HCT116 (cell line): ENCODE measurements around the gene LRRN3.

Experiments used
- ATF3 ChIP-seq: IDR thresholded peaks from 2 replicates; pipeline ENCODE4 v1.6.1; 2012
- CBX3 ChIP-seq: IDR thresholded peaks from 2 replicates; pipeline ENCODE4 v1.6.1; 2012; ENCODE audit warnings: low read depth
- CTCF ChIP-seq, 3 experiments: fragments of 200-600 bp in 1 of 3; sonication (generic) in 1 of 3; IDR thresholded peaks in 2 of 3; conservative IDR thresholded peaks in 1 of 3; 2 replicates each; pipeline ENCODE4 v1.5.1; 2012 to 2017; ENCODE audit warnings: low read depth in 2 of 3, low read length in 2 of 3, antibody characterized with exemption in 1 of 3, borderline replicate concordance in 1 of 3, control low read depth in 1 of 3, mild to moderate bottlenecking in 1 of 3, mixed read lengths in 1 of 3, mixed run types in 1 of 3, moderate library complexity in 1 of 3; ENCODE audit not compliant: insufficient read depth in 1 of 3
- EZH2 ChIP-seq: fragments of 200-600 bp; sonication (generic); IDR thresholded peaks from 2 replicates; pipeline ENCODE4 v1.6.1; 2017; ENCODE audit warnings: antibody characterized with exemption, mixed run types
- EZH2phosphoT487 ChIP-seq: fragments of 200-600 bp; IDR thresholded peaks from 2 replicates; pipeline ENCODE4 v1.6.1; 2018; ENCODE audit warnings: antibody characterized with exemption, borderline replicate concordance
- POLR2A ChIP-seq: IDR thresholded peaks from 2 replicates; pipeline ENCODE4 v1.7.0; 2011; ENCODE audit warnings: borderline replicate concordance; ENCODE audit not compliant: insufficient read depth, insufficient read length; ENCODE audit errors: extremely low read depth
- POLR2AphosphoS5 ChIP-seq: IDR thresholded peaks from 2 replicates; pipeline ENCODE4 v1.6.1; 2011; ENCODE audit warnings: mild to moderate bottlenecking, low read depth, low read length, moderate library complexity
- SP1 ChIP-seq: IDR thresholded peaks from 2 replicates; pipeline ENCODE4 v1.6.1; 2012; ENCODE audit warnings: low read depth
- ZNF274 ChIP-seq: fragments of 200-500 bp; sonication (Bioruptor generic); IDR thresholded peaks from 2 replicates; pipeline ENCODE4 v1.6.1; 2014; ENCODE audit warnings: mild to moderate bottlenecking, low read depth, low read length, inconsistent platforms
- TF ChIP-seq, protein P1 (sequence below): IDR thresholded peaks from 2 replicates; pipeline ENCODE4 v1.6.1; 2012

DNA sequence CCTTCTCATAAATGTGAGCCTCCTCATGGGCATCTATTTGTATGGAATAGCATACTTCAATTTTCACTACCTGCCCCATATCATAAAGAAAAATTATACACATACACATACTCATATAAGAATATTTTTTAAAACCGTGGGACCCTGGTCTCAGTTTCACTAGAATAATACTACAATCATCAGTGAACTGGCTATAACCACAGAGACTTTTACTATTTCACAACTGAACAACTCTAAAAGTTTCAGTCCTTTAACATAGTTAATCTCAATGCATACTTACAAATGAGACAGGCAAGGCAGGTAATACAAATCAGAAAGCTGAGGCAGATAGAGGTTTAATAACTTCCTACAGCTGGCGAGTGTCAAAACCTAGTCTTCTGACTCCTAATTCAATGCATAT is 83.1 kb downstream of the LRRN3 start:
- no peak for TF ChIP-seq EZH2
- TF ChIP-seq CTCF (IDR thresholded peaks at IDR 0.05 in 2 of 3, conservative IDR thresholded peaks at IDR 0.05 in 1 of 3; ENCODE audit: borderline replicate concordance in 1 of 3, insufficient read depth in 1 of 3, low read depth in 2 of 3, low read length in 2 of 3), result no peak
- no peak for TF ChIP-seq SP1
- TF ChIP-seq, protein P1, sequence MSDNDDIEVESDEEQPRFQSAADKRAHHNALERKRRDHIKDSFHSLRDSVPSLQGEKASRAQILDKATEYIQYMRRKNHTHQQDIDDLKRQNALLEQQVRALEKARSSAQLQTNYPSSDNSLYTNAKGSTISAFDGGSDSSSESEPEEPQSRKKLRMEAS, result no peak
- no peak for TF ChIP-seq ATF3
- no peak for TF ChIP-seq POLR2A
- no peak for TF ChIP-seq CBX3
- no peak for TF ChIP-seq ZNF274
- TF ChIP-seq POLR2AphosphoS5, result no peak
- TF ChIP-seq EZH2phosphoT487, result no peak
